ENCODE data around the gene ADAM12. TPM values are rescaled to one million over a fixed set of nuclear protein-coding genes. Genes with fewer than 3 reads are reported as not detected.

ADAM12 gene
- total and polyA plus RNA-seq, 2 of the 13 experiments (the other 11 are each of a cell fraction or from before 2014, with no cell fraction given): not detected

- no peak for ATAC-seq
- Histone ChIP-seq H3K9ac (ENCODE audit: insufficient read depth, low read depth, low read length) (no peak overlapping the region), H3K27me3 (ENCODE audit: control insufficient read depth in 1 of 2, insufficient read depth in 2 of 2, low read length in 2 of 2) (no peaks in the 10 kb centered on the region), H3K27ac (ENCODE audit: extremely low read length, insufficient read depth, low read length) (no peak overlapping the region), H2AFZ (ENCODE audit: low read length) (no peak overlapping the region), H4K20me1 (ENCODE audit: insufficient read depth, low read length) (no peaks in the 10 kb centered on the region), H3K36me3 (replicated peaks in 1 of 2; ENCODE audit: control insufficient read depth in 1 of 2, insufficient read depth in 2 of 2, low read length in 2 of 2) (no peaks in the 10 kb centered on the region), H3K4me1 (ENCODE audit: insufficient read depth, low read length) (no peaks in the 10 kb centered on the region), H3K4me2 (ENCODE audit: low read depth, low read length) (no peak overlapping the region), H3K4me3 (replicated peaks in 1 of 3; ENCODE audit: insufficient read depth in 1 of 3, low read depth in 2 of 3, low read length in 3 of 3) (no peak overlapping the region), H3K79me2 (ENCODE audit: insufficient read depth, low read length) (no peaks in the 10 kb centered on the region), H3K9me3 (ENCODE audit: low read length) (no peaks in the 10 kb centered on the region)
- no peak for TF ChIP-seq POLR2A (IDR thresholded peaks at IDR 0.05; ENCODE audit: insufficient read depth in 1 of 2, low read depth in 2 of 2, low read length in 2 of 2)
- TF ChIP-seq MYPOP (CRISPR knock-in tag; IDR thresholded peaks at IDR 0.05): no peak
- TF ChIP-seq ZNF780A (CRISPR knock-in tag; IDR thresholded peaks at IDR 0.05): no peak
- TF ChIP-seq TAF15 (IDR thresholded peaks at IDR 0.05; ENCODE audit: low read depth, low read length, poor library complexity, severe bottlenecking): no peak
- no peak for TF ChIP-seq ZSCAN9 (CRISPR knock-in tag; IDR thresholded peaks at IDR 0.05; ENCODE audit: borderline replicate concordance)
- TF ChIP-seq TFAP4 (IDR thresholded peaks at IDR 0.05; ENCODE audit: borderline replicate concordance, low read depth): 0 out of 2 replicates have a peak, but pooled peaks have one; percentile 11
- TF ChIP-seq ZNF740 (CRISPR knock-in tag; IDR thresholded peaks at IDR 0.05): no peak
- no TSS peak for BruUV-seq (replicated peaks)
- CTCF ChIA-PET (ENCODE audit: low intra/inter-chr PET ratio, low total read pairs): no interaction called here
- no peak for FAIRE-seq
- DNase-seq (ENCODE audit: low spot score): no peak
- intact Hi-C loops (cut with micrococcal nuclease; ENCODE audit: unreplicated experiment): no loop called here
- in situ Hi-C loops (cut with HindIII; ENCODE audit: extremely low pct_ligation_motif_present, low pct_unique_long_range_greater_than_20kb): no loop called here
- POLR2A ChIA-PET: no interaction called here
- 0% methylated on average over 3 of the region's 4 CpGs for WGBS (ENCODE audit: low lambda C conversion rate)
These were observed 15.1 kb downstream of the ADAM12 start for GRCh38 chr10:126373147-126373546.

GRCh38 chr10:126372396-126372795, 15.9 kb downstream of the ADAM12 start:
- in situ Hi-C loops (cut with HindIII; ENCODE audit: extremely low pct_ligation_motif_present, low pct_unique_long_range_greater_than_20kb) (no loop called here), intact Hi-C loops (cut with micrococcal nuclease; ENCODE audit: unreplicated experiment) (no loop called here)
- Histone ChIP-seq H3K4me3 (replicated peaks in 1 of 3; ENCODE audit: insufficient read depth in 1 of 3, low read depth in 2 of 3, low read length in 3 of 3) (no peak overlapping the region), H2AFZ (ENCODE audit: low read length) (no peak overlapping the region), H3K4me2 (ENCODE audit: low read depth, low read length) (no peak overlapping the region), H3K9ac (ENCODE audit: insufficient read depth, low read depth, low read length) (no peak overlapping the region), H3K4me1 (ENCODE audit: insufficient read depth, low read length) (no peaks in the 10 kb centered on the region), H3K36me3 (replicated peaks in 1 of 2; ENCODE audit: control insufficient read depth in 1 of 2, insufficient read depth in 2 of 2, low read length in 2 of 2) (no peaks in the 10 kb centered on the region), H3K9me3 (ENCODE audit: low read length) (no peaks in the 10 kb centered on the region), H3K27me3 (ENCODE audit: control insufficient read depth in 1 of 2, insufficient read depth in 2 of 2, low read length in 2 of 2) (no peaks in the 10 kb centered on the region), H3K27ac (ENCODE audit: extremely low read length, insufficient read depth, low read length) (no peak overlapping the region), H3K79me2 (ENCODE audit: insufficient read depth, low read length) (no peaks in the 10 kb centered on the region), H4K20me1 (ENCODE audit: insufficient read depth, low read length) (no peaks in the 10 kb centered on the region)
- FAIRE-seq (no peak), ATAC-seq (no peak), DNase-seq (ENCODE audit: low spot score) (no peak)
- CTCF ChIA-PET (ENCODE audit: low intra/inter-chr PET ratio, low total read pairs): no interaction called here
- POLR2A ChIA-PET: no interaction called here
- no TSS peak for BruUV-seq (replicated peaks)
- 0% methylated on average over 1 of the region's 1 CpG for WGBS (ENCODE audit: low lambda C conversion rate)
- TF ChIP-seq CCDC6 (CRISPR knock-in tag; IDR thresholded peaks at IDR 0.05) (no peak), ZSCAN31 (CRISPR knock-in tag; IDR thresholded peaks at IDR 0.05; ENCODE audit: low read depth) (no peak), ZBTB20 (CRISPR knock-in tag; IDR thresholded peaks at IDR 0.05; ENCODE audit: borderline replicate concordance, low read depth) (no peak), ATRX (CRISPR knock-in tag; IDR thresholded peaks at IDR 0.05; ENCODE audit: borderline replicate concordance) (no peak), SNRNP70 (IDR thresholded peaks at IDR 0.05; ENCODE audit: low read depth, low read length) (no peak), MIER3 (CRISPR knock-in tag; IDR thresholded peaks at IDR 0.05; ENCODE audit: borderline replicate concordance) (no peak), IRF1 (CRISPR knock-in tag; IDR thresholded peaks at IDR 0.05; ENCODE audit: low read depth) (no peak), TGIF2 (CRISPR knock-in tag; IDR thresholded peaks at IDR 0.05) (no peak)
